GM21825 (cell line): ENCODE measurements around the gene L2HGDH.

Experiments
- ATAC-seq: cut with Tn5 transposase; IDR thresholded peaks from one replicate; pipeline ENCODE4 v1.9.1; 2021; ENCODE audit warnings: mild to moderate bottlenecking, moderate library complexity; ENCODE audit not compliant: unreplicated experiment

The L2HGDH gene

DNA sequence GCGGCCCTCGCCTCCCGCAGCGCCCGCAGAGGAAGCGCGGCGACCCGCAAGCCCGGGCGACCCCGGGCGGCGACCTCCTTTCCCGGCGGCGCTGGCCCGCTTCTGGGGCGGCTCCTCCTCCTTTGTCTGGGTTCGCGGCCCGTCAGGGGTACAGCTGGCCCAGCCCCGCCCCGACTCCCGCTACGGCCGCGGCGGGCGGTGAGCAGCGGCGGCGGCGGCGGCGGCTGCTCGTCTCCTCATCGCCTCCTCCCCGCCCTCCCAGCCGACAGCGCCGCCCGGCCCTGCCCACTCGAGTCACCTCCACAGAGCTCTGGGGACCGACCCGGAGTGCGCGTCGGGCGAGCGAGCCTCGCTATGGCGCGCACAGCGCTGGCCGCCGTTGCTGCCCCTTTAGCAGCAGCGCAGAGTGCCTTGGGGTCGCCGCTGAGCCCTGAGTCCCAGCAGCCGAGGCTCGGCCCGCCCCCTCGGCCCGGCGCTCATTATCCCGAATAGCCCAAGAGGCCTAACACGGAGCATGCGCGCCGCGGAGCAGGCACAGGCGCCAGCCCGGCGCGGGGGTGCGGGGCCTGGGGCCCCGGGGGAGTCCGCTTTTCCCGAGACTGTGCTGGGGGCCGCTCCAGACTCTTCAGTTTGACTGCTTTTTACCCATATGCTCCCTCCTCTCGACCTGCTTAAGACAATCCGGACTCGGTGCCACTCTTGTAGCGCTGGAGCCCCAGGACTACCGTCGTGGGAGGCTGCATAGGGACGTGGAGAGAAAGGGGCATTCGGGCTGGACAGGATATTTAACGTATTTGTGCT, 80.4 kb downstream of the L2HGDH start, which contains the start of gene SOS2:
TSS of gene SOS2 (minus strand) at position 104 of the 801 bp plus-strand sequence. CDS start 295 bp downstream, outside the sequence.
- ATAC-seq = peak; percentile 81

DNA sequence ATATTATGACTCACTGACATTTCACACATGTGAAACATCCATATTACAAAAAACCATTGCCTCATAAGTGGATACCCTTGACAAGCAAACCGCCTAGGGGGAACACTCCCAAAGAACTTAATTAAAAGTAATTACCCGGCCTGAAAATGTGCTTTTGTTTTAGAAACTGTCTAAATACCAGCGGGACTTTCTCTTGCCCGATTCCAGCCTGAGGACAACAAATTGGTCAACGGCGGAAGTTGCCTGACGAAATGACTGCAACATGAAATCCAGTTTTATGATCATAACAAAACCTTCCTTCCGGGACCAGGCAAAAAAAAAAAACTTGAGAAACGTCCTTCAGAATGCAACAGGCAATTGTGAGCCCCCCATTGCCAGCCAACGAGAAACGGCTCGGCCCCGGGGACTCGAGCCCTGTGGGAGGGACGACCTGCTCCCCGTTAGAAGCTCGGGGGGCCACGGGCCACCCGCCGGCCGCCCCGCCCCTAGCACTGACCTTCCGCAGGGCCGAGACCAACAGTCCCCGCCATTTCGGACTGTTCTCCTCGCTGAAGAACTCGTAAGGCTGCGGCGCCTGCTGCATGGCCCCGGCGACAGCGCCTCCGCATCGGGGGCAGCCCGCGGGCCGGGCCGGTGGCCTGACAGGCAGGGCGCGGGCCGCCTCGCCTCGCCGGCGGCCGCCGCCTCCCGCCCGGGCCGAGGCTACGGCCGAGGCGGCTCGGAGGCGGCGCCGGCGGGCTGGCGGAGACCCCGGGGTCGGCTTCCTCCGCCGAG, 81.1 kb downstream of the L2HGDH start:
- peak; percentile 28 for ATAC-seq

GRCh38 chr14:50230401-50230700, 81.7 kb downstream of the L2HGDH start:
- no peak for ATAC-seq

- no peak for ATAC-seq
Measured at GRCh38 chr14:50229681-50230080, 82.3 kb downstream of the L2HGDH start.

DNA sequence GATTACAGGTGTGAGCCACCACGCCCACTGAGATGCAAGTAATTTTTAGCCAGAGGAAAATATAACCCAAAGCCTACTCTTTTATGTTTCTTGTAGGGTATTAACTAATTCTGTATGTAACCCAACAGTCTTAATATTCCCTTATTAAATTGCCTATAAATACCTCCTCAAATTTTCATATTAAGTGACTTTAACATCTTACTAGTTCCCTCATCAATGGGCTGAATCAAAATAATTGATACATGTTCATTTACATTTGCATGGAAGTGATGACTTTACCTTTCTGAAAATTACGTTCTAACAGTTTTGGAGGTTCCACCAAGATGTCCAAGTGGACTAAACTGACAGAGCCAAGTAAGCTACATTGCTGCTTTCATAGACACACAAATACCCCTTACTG, 83.7 kb downstream of the L2HGDH start:
- no peak for ATAC-seq

GRCh38 chr14:50225974-50226297, 86.1 kb downstream of the L2HGDH start:
- ATAC-seq = no peak

GRCh38 chr14:50225067-50225973, 86.7 kb downstream of the L2HGDH start:
- ATAC-seq = no peak

- ATAC-seq = no peak
Measured at GRCh38 chr14:50222055-50222613, 89.9 kb downstream of the L2HGDH start.

- no peak for ATAC-seq
Measured at GRCh38 chr14:50218501-50218900, 93.5 kb downstream of the L2HGDH start.

DNA sequence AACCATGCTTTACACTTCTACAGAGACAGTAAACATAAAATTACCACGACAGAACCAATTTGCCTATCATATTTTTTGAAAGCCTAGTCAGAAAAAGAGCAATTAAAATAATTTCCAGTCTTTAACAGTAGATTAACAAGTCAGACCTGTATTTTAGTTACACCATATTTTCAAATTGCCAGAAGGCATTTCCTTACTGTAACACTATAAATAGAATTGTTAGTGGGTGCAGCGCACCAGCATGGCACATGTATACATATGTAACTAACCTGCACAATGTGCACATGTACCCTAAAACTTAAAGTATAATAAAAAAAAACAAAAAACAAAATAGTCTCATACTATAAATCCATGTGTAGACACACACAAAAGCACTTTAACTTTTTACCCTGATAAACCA, 96.6 kb downstream of the L2HGDH start:
- no peak for ATAC-seq

- no peak for ATAC-seq
Measured at GRCh38 chr14:50213795-50214194, 98.2 kb downstream of the L2HGDH start.

- no peak for ATAC-seq
Measured at GRCh38 chr14:50212726-50213125, 99.3 kb downstream of the L2HGDH start.

GRCh38 chr14:50210074-50210473, 102.0 kb downstream of the L2HGDH start:
- no peak for ATAC-seq

- no peak for ATAC-seq
Measured at GRCh38 chr14:50198499-50198898, 113.5 kb downstream of the L2HGDH start.

- ATAC-seq = no peak
Measured at GRCh38 chr14:50191499-50191898, 120.5 kb downstream of the L2HGDH start.
